WTC11 (cell line): ENCODE results near the gene AGMAT. TPM values are rescaled to one million over a fixed set of nuclear protein-coding genes. Genes with fewer than 3 reads are reported as not detected.

ENCODE experiments used
- ATAC-seq: fragments of 200-7000 bp; cut with Tn5 transposase; 2 replicates; pipeline ENCODE4 v1.10.0; 2021; ENCODE audit warnings: mild to moderate bottlenecking, moderate library complexity
- CTCF ChIA-PET: fragments of 300-600 bp; sonication (Branson Sonifier 250); formaldehyde crosslinking; loops from one replicate; lab custom pipeline; 2021; ENCODE audit warnings: antibody characterized with exemption; lab: Charles Lee
- POLR2A ChIA-PET: fragments of 350-600 bp; sonication (Branson Sonifier 250); formaldehyde crosslinking; loops from one replicate; lab custom pipeline; 2021; ENCODE audit warnings: antibody characterized with exemption; lab: Charles Lee
- DNase-seq: peaks from one replicate; pipeline ENCODE4 v3.0.0; 2021; ENCODE audit warnings: low spot score
- H3K27ac Mint-ChIP-seq: 2 replicates; pipeline ENCODE4 v1.8.0; 2021; ENCODE audit warnings: mixed read lengths
- H3K27me3 Mint-ChIP-seq: 2 replicates; pipeline ENCODE4 v1.8.0; 2021; ENCODE audit warnings: low read depth, mild to moderate bottlenecking, moderate library complexity, mixed read lengths
- H3K36me3 Mint-ChIP-seq: 2 replicates; pipeline ENCODE4 v1.8.0; 2021; ENCODE audit warnings: mixed read lengths
- H3K4me1 Mint-ChIP-seq: 2 replicates; pipeline ENCODE4 v1.8.0; 2022; ENCODE audit warnings: mixed read lengths
- H3K4me3 Mint-ChIP-seq: 2 replicates; pipeline ENCODE4 v1.8.0; 2021; ENCODE audit warnings: mild to moderate bottlenecking, moderate library complexity, mixed read lengths
- H3K9me3 Mint-ChIP-seq: 2 replicates; pipeline ENCODE4 v1.8.0; 2021; ENCODE audit warnings: mixed read lengths
- ETV6 ChIP-seq: sonication (generic); formaldehyde crosslinking; IDR thresholded peaks from 2 replicates; pipeline ENCODE4 v1.8.1; 2022; ENCODE audit warnings: mild to moderate bottlenecking, missing genetic modification reagents
- FOXK1 ChIP-seq: sonication (generic); formaldehyde crosslinking; IDR thresholded peaks from 2 replicates; pipeline ENCODE4 v1.8.0; 2022; ENCODE audit warnings: mild to moderate bottlenecking, moderate library complexity, missing genetic modification reagents
- FOXP1 ChIP-seq: sonication (generic); formaldehyde crosslinking; IDR thresholded peaks from 2 replicates; pipeline ENCODE4 v1.8.0; 2022; ENCODE audit warnings: missing genetic modification reagents, mild to moderate bottlenecking, moderate library complexity, borderline replicate concordance
- IRF2 ChIP-seq: sonication (generic); formaldehyde crosslinking; IDR thresholded peaks from 2 replicates; pipeline ENCODE4 v1.8.0; 2022; ENCODE audit warnings: low read depth, missing genetic modification reagents, borderline replicate concordance
- NFE2L1 ChIP-seq: sonication (generic); formaldehyde crosslinking; IDR thresholded peaks from 2 replicates; pipeline ENCODE4 v1.8.1; 2023; ENCODE audit warnings: missing genetic modification reagents
- OVOL2 ChIP-seq: fragments of 250-450 bp; sonication (Bioruptor Pico); IDR thresholded peaks from 2 replicates; pipeline ENCODE4 v1.9.0; 2021; ENCODE audit warnings: mild to moderate bottlenecking, borderline replicate concordance
- SP1 ChIP-seq: sonication (generic); formaldehyde crosslinking; conservative IDR thresholded peaks from 2 replicates; pipeline ENCODE4 v1.8.1; 2022; ENCODE audit warnings: missing genetic modification reagents
- TP53 ChIP-seq: sonication (generic); formaldehyde crosslinking; IDR thresholded peaks from 2 replicates; pipeline ENCODE4 v1.8.1; 2023; ENCODE audit warnings: mild to moderate bottlenecking, missing genetic modification reagents
- USF2 ChIP-seq: sonication (generic); formaldehyde crosslinking; IDR thresholded peaks from 2 replicates; pipeline ENCODE4 v1.8.1; 2023; ENCODE audit warnings: mild to moderate bottlenecking, missing genetic modification reagents, moderate library complexity
- ZBTB21 ChIP-seq: sonication (generic); formaldehyde crosslinking; IDR thresholded peaks from 2 replicates; pipeline ENCODE4 v1.8.1; 2023; ENCODE audit warnings: mild to moderate bottlenecking, missing genetic modification reagents, borderline replicate concordance
- ZNF232 ChIP-seq: sonication (generic); formaldehyde crosslinking; IDR thresholded peaks from 2 replicates; pipeline ENCODE4 v1.8.0; 2022; ENCODE audit warnings: mild to moderate bottlenecking, missing genetic modification reagents
- ZNF263 ChIP-seq: sonication (generic); formaldehyde crosslinking; IDR thresholded peaks from 2 replicates; pipeline ENCODE4 v1.8.1; 2022; ENCODE audit warnings: low read depth, mild to moderate bottlenecking, moderate library complexity, missing genetic modification reagents
- ZNF532 ChIP-seq: fragments of 250-450 bp; sonication (Bioruptor Pico); IDR thresholded peaks from 2 replicates; pipeline ENCODE4 v1.9.0; 2021; ENCODE audit warnings: mild to moderate bottlenecking, borderline replicate concordance
- total RNA-seq: library from RNA; stranded (reverse); gene quantifications from 3 replicates; pipeline ENCODE4 v1.2.3, GENCODE V29; 2021
- TF ChIP-seq, protein P1 (sequence below): fragments of 250-450 bp; sonication (Bioruptor Pico); IDR thresholded peaks from 2 replicates; pipeline ENCODE4 v1.9.0; 2021; ENCODE audit warnings: moderate library complexity, mild to moderate bottlenecking, inconsistent platforms, borderline replicate concordance
- TF ChIP-seq, protein P2 (sequence below): sonication (generic); formaldehyde crosslinking; IDR thresholded peaks from 2 replicates; pipeline ENCODE4 v1.8.0; 2023; ENCODE audit warnings: missing genetic modification reagents
- TF ChIP-seq, protein P3 (sequence below): sonication (generic); formaldehyde crosslinking; IDR thresholded peaks from 2 replicates; pipeline ENCODE4 v1.8.1; 2022; ENCODE audit warnings: missing genetic modification reagents, borderline replicate concordance
- TF ChIP-seq, protein P4 (sequence below): fragments of 200-600 bp; IDR thresholded peaks from 2 replicates; pipeline ENCODE4 v1.8.0; 2022; ENCODE audit warnings: antibody characterized with exemption

The AGMAT gene
- total RNA-seq, 1 experiment from 2014 or later, result 5.5 TPM

DNA sequence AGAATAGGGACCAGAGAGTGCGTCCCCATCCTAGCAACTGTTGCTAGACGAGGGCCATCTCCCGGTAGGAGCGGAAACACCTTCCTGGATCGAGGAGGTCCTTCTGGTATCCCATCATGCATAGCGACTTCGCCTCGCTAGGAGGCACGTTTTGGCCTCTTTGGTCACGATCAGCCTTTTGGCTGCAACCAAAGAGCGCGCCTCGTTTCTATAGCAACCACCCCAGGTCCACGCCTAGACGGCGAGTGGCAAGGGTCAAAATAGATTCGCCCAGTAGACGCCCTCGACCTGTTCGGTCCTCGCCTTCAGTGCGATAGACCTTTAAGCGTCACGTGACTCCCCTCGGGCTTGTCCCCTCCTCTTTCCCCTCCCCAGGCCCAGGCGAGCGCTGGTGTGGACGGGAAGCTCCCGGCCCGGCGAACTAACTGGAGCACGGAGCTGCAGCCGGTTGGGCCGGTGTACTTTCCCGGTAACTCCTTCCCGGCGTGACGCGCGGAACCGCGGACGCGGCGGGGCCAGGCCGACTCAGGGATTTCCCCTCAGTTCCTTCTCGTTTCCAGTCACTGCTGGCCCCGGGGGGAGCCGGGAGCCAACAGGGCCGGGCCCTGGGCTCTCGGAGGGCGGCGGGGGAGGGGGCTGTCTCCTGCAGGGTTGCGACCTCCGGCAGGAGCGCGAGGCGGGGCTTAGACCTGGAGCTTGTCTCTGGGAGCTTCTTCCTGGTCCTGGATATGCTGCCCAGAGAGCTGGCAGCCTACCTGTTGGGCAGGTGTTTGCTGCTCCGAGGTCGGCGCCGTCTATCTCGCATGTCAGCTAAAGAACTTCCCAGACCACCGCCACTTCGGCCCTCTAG, 58.1 kb downstream of the AGMAT start, which contains the start of gene DNAJC16 (continued):
- TF ChIP-seq, protein P1, sequence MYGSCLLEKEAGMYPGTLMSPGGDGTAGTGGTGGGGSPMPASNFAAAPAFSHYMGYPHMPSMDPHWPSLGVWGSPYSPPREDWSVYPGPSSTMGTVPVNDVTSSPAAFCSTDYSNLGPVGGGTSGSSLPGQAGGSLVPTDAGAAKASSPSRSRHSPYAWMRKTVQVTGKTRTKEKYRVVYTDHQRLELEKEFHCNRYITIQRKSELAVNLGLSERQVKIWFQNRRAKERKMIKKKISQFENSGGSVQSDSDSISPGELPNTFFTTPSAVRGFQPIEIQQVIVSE, result no peak
- peak; percentile 77; the same call in 1 of the 2 replicates for TF ChIP-seq FOXP1

- POLR2A ChIA-PET, result interaction anchor here (1.3 kb wide), 1 partner anchor 63 kb away, joined by 5 read pairs; no protein-coding TSS in a partner anchor
- no peaks in the 10 kb centered on the region for H3K27me3 Mint-ChIP-seq
- TF ChIP-seq, protein P1, result no peak
- no peak for TF ChIP-seq IRF2 (CRISPR knock-in tag)
- TF ChIP-seq ZBTB21, result no peak
- TF ChIP-seq OVOL2 (CRISPR knock-in tag), result no peak
- TF ChIP-seq, all 79 proteins: peak for 0
- peak overlapping the region; percentile 98 for H3K27ac Mint-ChIP-seq
- H3K36me3 Mint-ChIP-seq, result no peaks in the 10 kb centered on the region
- H3K4me3 Mint-ChIP-seq, result peak overlapping the region; percentile 94
- ATAC-seq, result no peak
- DNase-seq, result no peak
- CTCF ChIA-PET, result interaction anchor here (1.3 kb wide), 1 partner anchor 12 kb away, joined by 3 read pairs; no protein-coding TSS in a partner anchor
- H3K4me1 Mint-ChIP-seq, result peaks cover 39% of the 10 kb centered on the region
- H3K9me3 Mint-ChIP-seq, result no peaks in the 10 kb centered on the region
Measured at GRCh38 chr1:15526021-15526489, 58.8 kb downstream of the AGMAT start.

- Mint-ChIP-seq H3K27me3 (no peaks in the 10 kb centered on the region), H3K9me3 (no peaks in the 10 kb centered on the region), H3K4me1 (peaks cover 39% of the 10 kb centered on the region), H3K4me3 (peak overlapping the region; percentile 94), H3K27ac (peak overlapping the region; percentile 98), H3K36me3 (no peaks in the 10 kb centered on the region)
- TF ChIP-seq SP1, result no peak
- TF ChIP-seq, protein P2, sequence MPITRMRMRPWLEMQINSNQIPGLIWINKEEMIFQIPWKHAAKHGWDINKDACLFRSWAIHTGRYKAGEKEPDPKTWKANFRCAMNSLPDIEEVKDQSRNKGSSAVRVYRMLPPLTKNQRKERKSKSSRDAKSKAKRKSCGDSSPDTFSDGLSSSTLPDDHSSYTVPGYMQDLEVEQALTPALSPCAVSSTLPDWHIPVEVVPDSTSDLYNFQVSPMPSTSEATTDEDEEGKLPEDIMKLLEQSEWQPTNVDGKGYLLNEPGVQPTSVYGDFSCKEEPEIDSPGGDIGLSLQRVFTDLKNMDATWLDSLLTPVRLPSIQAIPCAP (CRISPR knock-in tag), result no peak
- TF ChIP-seq, protein P3, sequence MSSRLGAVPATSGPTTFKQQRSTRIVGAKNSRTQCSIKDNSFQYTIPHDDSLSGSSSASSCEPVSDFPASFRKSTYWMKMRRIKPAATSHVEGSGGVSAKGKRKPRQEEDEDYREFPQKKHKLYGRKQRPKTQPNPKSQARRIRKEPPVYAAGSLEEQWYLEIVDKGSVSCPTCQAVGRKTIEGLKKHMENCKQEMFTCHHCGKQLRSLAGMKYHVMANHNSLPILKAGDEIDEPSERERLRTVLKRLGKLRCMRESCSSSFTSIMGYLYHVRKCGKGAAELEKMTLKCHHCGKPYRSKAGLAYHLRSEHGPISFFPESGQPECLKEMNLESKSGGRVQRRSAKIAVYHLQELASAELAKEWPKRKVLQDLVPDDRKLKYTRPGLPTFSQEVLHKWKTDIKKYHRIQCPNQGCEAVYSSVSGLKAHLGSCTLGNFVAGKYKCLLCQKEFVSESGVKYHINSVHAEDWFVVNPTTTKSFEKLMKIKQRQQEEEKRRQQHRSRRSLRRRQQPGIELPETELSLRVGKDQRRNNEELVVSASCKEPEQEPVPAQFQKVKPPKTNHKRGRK (CRISPR knock-in tag), result no peak
- TF ChIP-seq ZNF532 (CRISPR knock-in tag), result no peak
- TF ChIP-seq TP53 (CRISPR knock-in tag), result no peak
- TF ChIP-seq USF2 (CRISPR knock-in tag), result no peak
- no peak for TF ChIP-seq ETV6
- TF ChIP-seq, protein P4, sequence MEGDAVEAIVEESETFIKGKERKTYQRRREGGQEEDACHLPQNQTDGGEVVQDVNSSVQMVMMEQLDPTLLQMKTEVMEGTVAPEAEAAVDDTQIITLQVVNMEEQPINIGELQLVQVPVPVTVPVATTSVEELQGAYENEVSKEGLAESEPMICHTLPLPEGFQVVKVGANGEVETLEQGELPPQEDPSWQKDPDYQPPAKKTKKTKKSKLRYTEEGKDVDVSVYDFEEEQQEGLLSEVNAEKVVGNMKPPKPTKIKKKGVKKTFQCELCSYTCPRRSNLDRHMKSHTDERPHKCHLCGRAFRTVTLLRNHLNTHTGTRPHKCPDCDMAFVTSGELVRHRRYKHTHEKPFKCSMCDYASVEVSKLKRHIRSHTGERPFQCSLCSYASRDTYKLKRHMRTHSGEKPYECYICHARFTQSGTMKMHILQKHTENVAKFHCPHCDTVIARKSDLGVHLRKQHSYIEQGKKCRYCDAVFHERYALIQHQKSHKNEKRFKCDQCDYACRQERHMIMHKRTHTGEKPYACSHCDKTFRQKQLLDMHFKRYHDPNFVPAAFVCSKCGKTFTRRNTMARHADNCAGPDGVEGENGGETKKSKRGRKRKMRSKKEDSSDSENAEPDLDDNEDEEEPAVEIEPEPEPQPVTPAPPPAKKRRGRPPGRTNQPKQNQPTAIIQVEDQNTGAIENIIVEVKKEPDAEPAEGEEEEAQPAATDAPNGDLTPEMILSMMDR, result no peak
- no peak for TF ChIP-seq ZNF263
- no peak for TF ChIP-seq FOXK1 (CRISPR knock-in tag)
- no peak for TF ChIP-seq ZNF232 (CRISPR knock-in tag)
- no peak for TF ChIP-seq NFE2L1 (CRISPR knock-in tag)
- DNase-seq (peak; percentile 31), ATAC-seq (peak; percentile 57)
- ChIA-PET POLR2A (interaction anchor here (0.6 kb wide), 1 partner anchor 384 kb away, joined by 3 read pairs; no protein-coding TSS in a partner anchor), CTCF (interaction anchor here (0.5 to 1.0 kb wide), 2 partner anchors 78 to 362 kb away, joined by 3 read pairs; no protein-coding TSS in a partner anchor)
Measured at GRCh38 chr1:15525050-15526020, 59.5 kb downstream of the AGMAT start.
